Measurements from ENCODE around the gene ANKIB1.
"Not testable (repeated sequence)": the region's sequence is repeated elsewhere in the genome, so short reads cannot be mapped to it uniquely, and the experiment has no call there.

ANKIB1 gene

DNA sequence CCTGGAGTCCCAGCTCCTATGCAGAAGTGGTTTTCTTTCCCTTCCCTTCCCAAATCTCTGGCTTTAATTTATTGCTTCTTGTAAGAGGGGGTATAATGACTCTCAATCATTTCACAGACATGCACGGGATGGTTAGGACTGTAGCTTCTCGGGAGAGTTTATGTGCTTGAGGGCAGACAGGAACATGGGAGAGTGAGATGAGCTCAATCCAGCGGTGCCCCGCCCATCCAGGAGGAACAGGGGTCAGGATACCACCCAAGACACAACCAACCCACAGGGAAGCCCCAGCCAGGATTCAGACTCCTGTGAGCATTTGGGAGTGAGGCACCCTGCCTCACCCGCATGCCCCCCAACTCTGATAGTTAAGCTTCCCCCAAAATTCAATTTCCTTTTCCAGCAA, 167.8 kb downstream of the ANKIB1 start:
- DNase-seq: no peak

DNA sequence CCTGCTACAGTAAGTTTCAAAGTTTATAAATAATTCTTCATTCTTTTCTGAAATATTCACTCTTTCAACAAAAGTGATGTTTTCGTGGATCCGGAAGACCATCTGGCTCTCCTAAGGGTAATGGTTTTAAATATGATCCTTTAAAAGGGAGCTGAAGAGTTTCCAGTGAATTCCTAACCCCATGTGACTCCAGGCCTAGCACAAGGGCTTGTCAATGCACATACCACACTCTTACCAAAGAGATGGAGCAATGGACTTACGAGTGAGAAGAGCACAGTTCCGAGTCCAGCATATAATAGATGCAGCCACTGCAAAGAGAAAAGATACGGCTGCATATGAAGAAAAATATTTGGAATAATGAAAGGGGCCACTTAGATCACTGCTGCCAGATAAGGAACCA, 169.5 kb downstream of the ANKIB1 start:
- no peak for DNase-seq

GRCh38 chr7:92417913-92418312, 172.1 kb downstream of the ANKIB1 start:
- DNase-seq: no peak

GRCh38 chr7:92421676-92422435, 176.1 kb downstream of the ANKIB1 start:
- no peak for DNase-seq

DNA sequence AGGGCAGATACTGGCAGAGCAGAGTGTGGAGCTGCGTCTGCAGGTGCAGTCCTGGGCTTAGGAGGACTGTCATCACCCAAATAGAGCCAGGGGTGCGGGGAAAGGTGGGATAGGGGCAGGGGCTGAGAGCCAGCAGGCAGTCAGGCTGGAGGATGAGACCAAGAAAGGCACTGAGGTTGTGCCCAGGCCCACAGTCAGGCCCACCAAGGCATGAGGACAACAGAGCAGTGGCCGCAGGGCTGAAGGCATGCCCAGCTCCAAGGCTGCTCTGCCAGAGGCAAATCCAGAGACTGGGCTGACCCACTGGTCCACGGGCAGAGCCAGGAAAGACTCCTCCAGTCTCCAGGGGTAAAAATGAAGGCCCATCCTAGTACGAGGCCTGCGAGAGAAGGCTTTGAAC, 177.2 kb downstream of the ANKIB1 start:
- DNase-seq: no peak

GRCh38 chr7:92423710-92424131, 177.9 kb downstream of the ANKIB1 start:
- DNase-seq: no peak

DNA sequence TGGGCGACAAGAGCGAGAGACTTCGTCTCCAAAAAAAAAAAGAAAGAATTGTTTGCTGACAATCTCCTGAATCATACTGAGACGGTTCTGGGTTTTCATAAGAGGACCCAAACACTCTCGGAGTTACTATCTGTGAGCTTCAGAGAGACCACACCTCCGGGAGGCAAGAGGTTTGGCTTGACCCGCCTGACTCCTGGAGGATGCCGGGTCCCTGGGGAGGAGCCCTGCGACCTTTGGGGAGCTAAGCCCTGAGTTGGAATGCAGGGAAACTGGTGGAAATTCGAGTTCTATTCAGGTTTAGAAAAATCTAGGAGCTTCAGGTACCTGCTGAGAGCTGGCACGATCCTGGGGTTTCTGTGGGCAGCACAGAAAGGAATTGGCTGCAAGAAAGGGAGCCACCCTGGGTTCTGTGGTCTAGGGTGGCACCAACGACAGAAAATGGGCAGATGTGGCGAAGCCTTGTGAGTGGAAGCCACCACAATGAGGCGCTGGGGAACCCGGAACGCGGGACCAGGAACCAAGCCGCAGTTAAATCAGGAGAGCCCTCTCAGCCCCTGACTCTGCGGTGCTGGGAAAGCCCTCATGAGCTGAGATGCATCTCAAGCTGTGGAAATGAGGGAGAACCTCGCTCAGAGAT, 179.7 kb downstream of the ANKIB1 start:
- DNase-seq: no peak

DNA sequence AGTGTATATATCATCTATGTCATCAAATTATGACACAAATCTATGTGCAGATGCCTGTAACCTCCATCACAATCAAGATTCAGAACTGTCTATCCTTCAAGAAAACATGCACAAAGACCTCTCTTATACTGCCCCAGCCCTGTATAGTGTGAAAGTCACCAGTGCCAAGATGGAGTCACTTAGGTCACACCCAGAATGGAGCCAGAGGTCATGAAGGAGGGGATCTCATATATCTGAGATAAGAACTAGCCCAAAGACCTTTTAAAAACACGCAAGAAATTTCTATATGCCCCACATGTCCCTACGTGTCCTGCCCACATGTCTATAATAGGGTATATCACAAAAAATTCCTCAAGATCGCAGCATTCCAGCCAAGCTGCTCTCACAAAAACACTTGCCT, 181.4 kb downstream of the ANKIB1 start:
- DNase-seq: no peak

GRCh38 chr7:92432299-92432946, 186.6 kb downstream of the ANKIB1 start:
- no peak for DNase-seq

DNA sequence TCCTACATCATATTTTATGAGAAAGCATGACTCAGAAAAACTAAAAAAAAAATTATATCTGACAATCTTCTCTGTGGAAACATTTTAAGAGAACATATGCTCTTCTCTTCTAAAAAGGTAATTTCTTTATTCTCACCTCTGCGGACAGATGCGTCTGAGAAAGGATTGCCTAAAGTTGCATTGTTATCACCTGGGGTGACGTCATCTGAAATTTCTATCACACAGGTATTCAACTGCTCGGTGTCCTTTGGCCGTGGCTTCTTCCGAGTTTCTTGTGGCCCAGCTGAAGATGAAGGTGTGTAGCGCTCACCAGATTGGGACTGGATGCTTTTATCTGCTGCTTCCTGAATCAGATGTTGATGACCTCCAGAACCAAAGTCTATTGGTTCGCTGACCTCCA, 187.2 kb downstream of the ANKIB1 start:
- DNase-seq: no peak

DNA sequence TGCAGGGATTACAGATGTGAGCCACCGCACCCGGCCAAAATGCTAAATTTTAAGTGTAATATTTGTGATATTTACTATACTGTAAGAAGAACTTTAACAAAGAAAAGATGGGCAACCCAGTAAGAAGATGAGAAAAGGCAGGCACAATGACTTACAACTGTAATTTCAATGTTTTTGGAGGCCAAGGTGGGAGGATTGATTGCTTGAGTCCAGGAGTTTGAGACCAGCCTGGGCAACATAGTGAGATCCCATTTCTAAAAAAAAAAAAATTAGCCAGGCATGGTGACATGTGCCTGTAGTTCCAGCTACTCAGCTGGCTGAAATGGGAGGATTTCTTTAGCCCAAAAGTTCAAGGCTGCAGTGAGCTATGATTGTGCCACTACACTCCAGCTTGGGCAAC, 189.8 kb downstream of the ANKIB1 start:
- DNase-seq: no peak

GRCh38 chr7:92436612-92437445, 191.1 kb downstream of the ANKIB1 start:
- no peak for DNase-seq

GRCh38 chr7:92437956-92438491, 192.2 kb downstream of the ANKIB1 start:
- DNase-seq: no peak

DNA sequence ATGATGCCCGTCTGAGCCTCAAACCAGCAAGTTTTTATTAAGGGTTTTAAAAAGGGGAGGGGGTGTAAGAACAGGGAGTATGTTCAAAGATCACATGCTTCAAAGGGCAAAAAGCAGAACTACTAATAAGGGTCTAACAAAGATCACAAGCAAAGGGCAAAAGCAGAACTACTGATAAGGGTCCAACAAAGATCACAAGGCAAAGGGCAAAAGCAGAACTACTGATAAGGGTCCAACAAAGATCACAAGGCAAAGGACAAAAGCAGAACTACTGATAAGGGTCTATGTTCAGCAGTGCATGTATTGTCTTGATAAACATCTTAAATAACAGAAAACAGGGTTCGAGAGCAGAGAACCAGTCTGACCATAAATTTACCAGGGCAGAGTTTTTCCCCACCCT, 196.9 kb downstream of the ANKIB1 start:
- not testable (repeated sequence) for DNase-seq

GRCh38 chr7:92446869-92447344, 201.1 kb downstream of the ANKIB1 start:
- no peak for DNase-seq

DNA sequence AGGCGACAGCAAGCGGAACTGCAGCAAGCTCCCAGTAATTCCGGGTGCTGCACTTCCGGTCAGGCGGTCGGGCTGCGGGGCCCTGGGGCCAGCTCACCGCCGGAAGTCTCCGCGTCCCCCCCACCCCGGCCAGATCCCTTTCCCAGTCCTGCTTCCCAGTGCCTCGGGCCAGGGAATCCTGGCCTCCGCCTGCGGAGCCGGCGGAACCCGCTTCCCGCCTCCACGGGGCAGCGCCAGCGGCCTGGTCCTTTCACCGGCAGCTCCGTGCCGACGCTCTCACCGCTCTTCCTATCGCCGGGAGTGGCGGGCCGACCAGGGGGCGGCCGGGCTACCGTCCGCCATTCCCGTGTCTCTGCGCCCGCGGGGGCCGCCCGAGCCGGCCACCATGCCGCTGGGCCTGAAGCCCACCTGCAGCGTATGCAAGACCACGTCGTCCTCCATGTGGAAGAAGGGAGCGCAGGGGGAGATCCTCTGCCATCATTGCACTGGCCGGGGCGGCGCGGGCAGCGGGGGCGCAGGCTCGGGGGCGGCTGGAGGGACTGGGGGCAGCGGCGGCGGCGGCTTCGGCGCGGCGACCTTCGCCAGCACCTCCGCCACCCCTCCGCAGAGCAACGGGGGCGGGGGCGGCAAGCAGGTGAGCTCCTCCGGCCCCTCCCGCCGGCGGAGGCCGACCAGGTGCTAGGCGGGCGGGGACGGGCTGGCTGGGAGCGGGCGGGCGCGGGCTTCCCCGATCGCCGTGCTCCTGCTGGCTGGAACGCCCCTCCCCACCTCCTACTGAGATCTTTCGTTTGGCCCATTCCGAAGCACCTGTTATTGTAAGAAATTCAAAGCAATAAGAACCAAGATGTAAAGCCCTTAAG, 201.8 kb downstream of the ANKIB1 start, which contains the start of gene GATAD1:
TSS of gene GATAD1 (plus strand) at position 138 of the 860 bp plus-strand sequence. CDS start at position 386, 248 bp downstream.
- peak; percentile 92 for DNase-seq

- peak; percentile 42 to 66 for DNase-seq
Observed at GRCh38 chr7:92448205-92448747, 202.5 kb downstream of the ANKIB1 start.
